Renal cortex interstitium (tissue), 11 donors: ENCODE measurements around the gene ZNHIT2. TPM values are rescaled to one million over a fixed set of nuclear protein-coding genes. Genes with fewer than 3 reads are reported as not detected.
"Not testable (repeated sequence)": the region's sequence is repeated elsewhere in the genome, so short reads cannot be mapped to it uniquely, and the experiment has no call there.

ENCODE experiments used
- DNase-seq, 11 donors: peaks; one replicate each; pipeline ENCODE4 v3.0.0-alpha.2; 2013; ENCODE audit warnings: low read depth in 9 of 11, low spot score in 4 of 11; ENCODE audit errors: extremely low read depth in 1 of 11
- polyA plus RNA-seq, 3 donors: library from polyadenylated mRNA; unstranded; fragments of 120-200 nt; gene quantifications; one replicate each; pipeline ENCODE4 v1.2.1, GENCODE V29; 2013; ENCODE audit not compliant: insufficient read length in 3 of 3

Gene ZNHIT2
- polyA plus RNA-seq, 3 donors: 5.3 to 9.4 (median 9.1) TPM

DNA sequence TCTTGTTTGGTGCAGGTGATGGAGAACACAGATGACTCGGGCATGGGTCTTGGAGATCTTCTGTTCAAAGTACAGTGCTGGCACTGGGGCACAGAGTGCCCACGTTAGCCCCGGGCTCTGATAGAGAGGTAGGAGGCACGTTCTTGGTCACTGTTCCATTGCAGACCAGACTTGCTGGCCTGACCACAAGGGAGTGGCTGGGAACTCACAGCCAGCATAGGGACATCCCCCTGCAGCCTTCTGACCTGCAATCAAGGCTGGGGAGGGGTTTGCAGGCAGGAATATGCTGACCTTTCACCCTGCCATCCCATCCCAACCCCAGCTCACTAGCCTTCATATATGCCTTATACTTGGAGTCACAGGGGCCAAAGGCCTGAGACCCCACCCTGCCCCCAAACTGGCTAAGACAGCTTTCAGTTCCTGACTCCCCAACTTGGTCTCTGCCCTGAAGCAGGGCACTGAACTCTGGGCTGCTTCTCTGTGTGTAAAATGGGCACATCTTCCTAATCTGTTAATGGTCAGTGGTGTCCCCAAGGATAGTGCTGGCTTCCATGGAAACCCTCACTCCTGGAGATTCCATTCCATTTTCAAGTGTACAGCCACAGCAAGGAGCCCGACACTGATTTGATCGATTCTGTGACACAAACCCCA, 9.2 kb upstream of the ZNHIT2 start:
- DNase-seq: no peak

DNA sequence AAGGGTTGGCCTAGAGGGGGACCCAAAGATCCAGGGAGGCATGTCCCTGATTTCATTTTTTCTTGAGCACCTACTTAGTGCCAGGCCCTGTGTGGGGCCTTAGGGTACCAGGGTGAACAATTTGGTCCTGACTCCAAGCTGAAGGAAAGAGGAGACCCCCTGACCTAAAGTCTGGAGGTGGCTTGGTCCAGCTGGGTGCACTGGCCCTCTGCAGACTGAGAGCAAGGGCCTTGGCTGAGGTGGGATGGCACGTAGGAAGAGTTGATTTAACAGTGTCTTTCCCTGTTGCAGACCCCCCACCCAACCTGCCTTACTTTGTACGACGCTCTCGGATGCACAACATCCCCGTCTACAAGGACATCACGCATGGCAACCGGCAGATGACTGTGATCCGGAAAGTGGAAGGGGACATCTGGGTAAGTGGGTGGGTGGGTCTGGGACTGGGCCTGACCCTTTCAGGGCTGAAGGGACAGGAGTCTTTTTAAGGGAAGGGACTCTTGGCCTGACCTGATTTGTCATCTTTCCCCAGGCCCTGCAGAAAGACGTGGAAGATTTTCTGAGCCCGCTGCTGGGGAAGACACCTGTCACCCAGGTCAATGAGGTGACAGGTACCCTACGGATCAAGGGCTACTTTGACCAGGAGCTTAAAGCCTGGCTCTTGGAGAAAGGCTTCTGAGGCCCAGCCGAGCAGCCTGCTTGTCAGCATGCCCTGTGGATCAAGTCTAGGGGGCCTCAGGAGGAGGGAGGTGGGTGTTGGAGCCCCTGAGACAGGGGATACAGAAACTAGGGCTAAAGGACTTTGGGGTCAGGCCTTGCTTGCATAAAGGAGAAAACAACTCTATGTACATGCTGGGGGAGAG, 7.9 kb upstream of the ZNHIT2 start:
- DNase-seq: no peak

DNA sequence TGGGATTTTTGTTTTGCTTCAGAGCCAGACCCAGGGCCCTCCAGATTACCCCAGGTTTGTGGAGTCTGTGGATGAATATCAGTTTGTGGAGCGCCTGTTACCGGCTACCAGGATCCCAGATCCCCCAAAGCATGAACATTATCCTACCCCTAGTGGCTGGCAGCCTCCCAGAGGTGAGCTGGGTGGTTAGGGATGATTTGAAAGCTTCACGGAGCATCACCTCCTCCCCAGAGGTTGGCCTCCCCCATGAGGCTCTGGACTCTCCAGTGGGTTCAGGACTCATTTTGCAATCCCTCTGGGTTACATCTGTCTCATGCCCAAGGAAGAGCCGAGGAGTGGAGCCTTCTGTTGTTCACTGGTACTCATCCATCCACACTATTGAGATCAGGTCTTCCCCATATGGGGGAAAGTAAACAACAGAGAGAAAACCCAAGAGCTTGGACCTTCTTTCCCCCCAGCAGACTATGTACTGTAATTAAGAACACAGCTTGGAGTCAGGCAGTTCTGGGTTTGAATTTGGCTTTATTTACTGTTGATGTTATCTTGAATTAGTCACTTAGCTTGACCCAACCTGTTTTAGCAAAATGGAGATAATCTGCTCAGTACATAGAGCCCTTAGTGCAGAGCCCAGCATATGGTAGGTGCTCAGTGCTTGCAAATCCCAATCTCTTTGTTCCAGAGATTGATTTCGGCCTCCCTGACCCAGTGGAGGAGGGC, 7.1 kb upstream of the ZNHIT2 start:
- no peak for DNase-seq

DNA sequence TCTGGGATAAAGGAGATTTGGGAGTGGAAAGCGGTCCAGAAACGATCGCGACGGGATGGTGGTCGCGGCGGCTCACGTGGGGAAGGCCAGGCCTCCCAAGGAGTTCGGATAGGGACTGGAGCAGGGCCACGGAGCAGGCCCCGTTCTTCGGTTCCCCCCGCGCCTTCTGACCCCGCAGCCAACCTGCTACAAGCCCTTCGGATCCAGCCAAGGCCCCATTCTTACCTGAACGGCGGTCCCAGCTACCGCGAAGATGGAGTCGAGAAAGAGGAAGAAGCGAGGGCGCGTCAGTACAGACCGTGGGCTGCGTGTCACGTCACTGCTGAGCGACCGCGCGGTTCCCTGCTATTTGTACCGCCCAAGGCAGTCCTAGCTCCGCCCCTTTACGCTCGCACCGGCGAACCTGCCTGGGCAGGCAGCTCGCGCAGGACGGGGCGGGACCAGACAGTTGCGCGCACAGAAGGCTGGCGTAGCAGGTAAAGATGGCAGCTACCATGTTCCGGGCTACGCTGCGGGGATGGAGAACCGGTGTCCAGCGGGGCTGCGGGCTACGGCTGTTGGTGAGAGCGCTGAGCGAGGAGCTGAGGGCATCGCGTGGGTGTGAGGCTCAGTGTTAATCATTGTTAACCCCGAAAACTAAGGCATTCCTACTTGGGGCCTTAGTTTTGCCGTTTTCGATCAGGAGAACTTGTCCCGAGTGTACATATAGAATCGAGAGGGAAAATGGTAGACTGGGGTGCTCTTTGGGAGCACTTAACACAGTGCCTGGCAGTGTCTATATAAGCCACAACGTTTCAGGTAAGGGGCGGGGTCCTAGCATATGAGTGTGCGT, 4.6 kb upstream of the ZNHIT2 start, which contains the start of the genes FAU and MRPL49:
Gene FAU (minus strand): TSS at position 270 of the 832 bp plus-strand sequence. CDS start 321 bp downstream, outside the sequence.
Gene MRPL49 (plus strand): TSS at position 457 of the 832 bp plus-strand sequence. CDS start 26 bp downstream, at position 483.
- DNase-seq: peak; percentile 87 to 98 (median 96)

DNA sequence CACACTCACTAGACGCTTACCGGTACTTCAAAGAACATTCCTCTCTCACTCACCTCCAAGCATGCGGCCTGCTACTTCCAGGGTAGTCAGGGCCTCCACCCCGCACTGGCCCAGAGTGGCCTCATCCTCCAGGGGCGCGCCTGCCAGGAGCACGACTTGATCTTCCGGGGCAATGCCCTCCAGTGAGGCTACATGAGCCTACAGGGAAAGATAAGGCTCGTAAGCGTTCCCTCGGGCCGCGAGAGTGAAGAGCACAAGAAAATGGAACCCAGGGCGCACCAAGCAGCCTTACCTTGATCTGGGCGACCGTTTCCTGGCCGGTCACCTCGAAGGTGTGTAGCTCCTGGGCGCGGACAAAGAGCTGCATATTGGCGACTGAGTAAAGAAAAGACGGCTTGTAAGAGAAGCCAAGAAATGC, 4.0 kb upstream of the ZNHIT2 start:
- DNase-seq: no peak

DNA sequence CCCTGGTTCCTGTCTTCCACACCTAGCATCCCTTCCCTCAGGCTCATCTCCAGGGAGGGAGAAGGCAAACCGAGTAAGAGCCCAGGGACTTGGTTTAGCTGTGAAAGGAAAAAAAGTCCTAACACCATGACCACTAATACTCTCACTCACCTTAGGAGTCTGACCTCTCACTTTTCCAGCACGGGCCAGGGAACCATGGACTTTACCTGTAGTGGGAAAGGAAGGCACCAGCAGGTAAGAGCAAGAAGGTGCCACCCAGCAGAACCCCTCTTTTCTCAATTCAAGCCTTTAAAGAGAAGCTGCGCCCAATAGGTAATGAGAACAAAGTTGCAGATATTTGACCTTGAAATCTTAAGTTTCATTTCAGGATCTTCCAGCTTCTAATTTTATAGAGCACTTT, 3.3 kb upstream of the ZNHIT2 start:
- no peak for DNase-seq

DNA sequence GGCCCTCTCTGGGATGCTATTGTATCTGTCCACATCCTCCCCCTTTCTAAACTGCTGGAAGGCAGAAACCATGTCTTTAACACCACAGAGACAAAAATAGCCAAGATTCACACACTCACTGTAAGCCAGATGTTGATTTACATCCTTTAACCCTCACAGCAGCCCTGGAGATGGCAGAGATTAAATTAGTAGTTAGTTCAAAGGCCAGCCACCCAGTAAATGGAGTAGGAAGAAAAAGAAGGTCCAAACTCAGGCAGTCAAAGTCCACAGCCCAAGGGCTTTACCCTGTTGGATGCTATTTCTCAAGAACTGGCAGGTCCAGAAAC, 2.1 kb upstream of the ZNHIT2 start:
- no peak for DNase-seq

DNA sequence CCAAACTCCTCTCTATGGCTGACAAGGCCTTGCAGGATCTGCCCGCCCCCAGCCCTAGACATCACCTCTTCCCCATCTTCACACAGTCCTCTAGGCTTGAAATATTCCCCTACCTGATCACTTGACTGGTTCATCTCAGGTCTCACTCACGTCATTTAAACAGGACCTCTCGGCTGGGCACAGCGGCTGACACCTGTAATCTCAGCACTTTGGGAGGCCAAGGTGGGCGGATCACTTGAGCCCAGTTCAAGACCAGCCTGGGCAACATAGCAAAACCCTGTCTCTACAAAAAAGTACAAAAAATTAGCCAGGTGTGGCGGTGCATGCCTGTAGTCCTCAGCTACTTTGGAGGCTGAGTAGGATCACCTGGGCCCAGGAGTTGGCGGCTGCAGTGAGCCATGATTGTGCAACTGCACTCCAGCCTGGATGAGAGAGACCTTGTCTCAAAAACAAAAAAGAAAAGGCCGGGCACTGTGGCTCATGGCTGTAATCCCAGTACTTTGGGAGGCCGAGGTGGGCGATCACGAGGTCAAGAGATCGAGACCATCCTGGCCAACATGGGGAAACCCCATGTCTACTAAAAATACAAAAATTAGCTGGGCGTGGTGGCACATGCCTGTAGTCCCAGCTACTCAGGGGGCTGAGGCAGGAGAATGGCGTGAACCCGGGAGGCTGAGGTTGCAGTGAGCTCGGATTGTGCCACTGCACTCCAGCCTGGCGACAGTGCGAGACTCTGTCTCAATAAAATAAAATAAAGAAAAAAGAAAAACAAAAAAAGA, 1.6 kb upstream of the ZNHIT2 start:
- DNase-seq: not testable (repeated sequence)

DNA sequence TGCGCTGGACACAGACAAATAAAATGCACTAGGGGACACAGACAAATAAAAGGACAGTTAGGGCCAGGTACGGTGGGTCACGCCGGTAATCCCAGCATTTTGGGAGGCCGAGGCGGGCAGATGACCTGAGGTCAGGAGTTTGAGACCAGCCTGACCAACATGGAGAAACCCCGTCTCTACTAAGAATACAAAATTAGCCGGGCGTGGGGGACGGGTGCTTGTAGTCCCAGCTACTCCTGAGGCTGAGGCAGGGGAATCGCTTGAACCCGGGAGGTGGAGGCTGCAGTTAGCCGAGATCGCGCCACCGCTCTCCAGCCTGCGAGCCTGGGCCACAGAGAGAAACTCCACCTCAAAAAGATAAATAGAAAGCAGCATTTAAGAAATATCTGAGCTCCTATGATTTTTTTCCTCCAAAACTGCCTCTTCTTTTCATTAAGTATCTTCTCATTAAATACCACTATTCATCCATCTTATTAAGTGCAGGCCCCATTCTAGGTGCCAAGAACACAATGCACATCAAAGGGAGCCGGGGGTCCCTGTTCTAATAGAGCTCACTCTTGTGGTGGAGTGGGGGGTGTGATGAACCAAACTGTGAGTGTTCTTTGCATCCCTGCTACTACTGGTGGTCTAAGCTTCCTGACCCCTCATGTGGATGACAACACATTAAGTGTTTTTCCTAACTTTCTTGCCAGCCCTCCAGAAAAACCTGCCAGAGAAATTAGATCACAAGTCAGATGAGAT, 766 bp upstream of the ZNHIT2 start:
- DNase-seq: no peak

DNA sequence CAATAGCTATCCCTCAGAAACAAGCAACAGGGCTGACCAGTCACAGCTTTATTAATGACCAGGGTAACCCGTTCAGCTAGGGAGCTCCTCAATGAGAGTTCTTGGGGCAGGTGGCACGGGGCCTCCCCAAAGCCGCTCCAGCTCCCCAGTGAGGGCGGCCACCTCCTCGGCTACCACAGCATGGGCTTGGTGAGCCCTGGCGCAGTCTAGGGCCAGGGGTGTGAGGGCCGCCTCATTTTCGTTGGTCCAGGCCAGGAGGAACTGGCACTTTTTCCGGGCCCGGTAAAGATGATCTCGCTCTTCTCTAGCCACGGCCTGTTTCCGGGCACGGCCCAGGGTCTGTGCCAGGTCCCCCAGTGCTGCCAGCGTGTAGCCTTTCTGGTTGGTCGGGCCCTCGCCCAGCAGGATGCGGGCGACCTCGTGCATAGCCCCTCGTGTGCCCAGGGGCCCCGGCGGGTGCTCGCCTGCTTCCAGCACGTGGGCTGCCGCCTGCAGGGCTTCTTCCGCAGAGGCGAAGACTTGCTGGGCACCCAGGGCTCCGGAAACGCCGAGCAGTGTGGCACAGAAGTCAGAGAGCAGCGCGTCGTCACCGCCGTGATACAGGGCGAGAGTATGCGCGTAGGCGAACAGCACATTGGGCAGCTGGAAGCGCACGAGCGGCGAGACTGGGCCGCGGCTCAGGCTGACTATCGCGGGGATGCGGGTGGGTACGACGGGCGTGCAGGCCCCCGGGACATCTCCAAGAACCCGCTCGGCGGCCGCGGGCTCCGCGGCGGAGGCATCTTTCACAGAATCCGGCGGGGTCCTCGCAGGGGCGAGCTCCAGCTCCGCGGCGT, 913 bp downstream of the ZNHIT2 start:
- no peak for DNase-seq

DNA sequence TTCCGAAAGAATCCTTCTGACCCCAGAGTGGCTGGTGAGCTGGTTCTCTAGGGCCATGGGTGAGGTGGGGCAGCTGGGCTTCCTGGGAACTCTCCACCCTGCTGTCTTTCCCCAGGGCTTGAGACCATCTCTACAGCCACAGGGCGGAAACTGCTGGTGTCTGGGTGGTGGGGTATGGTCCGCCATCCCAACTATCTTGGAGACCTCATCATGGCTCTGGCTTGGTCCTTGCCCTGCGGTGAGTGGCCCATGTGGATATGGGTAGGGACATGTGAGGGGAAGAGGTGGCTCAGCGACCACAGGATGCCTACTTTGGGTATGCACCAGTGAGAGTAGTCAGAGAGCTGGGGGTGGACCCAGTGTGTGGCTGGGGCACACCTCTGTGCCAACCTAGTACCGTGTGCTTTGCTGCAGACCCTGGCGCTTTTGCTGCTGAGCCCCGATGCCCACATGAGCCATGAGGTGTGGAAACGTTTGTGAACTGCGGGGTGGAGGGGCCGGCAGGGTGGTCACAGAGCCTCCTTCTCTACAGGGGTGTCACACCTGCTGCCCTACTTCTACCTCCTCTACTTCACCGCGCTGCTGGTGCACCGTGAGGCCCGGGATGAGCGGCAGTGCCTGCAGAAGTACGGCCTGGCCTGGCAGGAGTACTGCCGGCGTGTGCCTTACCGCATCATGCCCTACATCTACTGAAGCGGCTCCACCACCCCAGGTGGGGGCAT, 2.0 kb downstream of the ZNHIT2 start:
- DNase-seq: no peak

DNA sequence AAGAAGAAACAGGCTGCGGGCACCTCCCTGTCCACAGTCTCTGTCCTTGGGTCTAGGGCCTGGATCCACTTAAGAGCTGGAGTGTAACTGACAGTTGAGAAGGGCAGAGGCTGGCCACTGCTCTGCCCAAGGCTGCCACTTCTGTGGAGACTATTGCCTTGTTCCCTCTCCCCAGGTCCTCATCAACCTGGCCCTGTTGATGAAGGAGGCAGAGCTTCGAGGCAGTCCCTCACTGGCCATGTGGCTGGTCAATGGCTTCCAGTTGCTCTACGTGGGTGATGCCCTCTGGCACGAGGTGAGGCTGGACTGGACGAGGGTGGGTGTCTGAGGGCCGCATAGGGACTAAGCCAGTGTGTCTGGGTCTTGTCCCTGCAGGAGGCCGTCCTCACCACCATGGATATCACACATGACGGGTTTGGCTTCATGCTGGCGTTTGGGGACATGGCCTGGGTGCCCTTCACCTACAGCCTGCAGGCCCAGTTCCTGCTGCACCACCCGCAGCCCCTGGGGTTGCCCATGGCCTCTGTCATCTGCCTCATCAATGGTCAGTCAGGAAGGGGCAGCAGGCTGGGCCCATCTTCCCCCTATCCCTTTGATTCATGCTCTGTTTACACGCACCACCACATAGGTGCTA, 2.8 kb downstream of the ZNHIT2 start:
- DNase-seq: no peak

DNA sequence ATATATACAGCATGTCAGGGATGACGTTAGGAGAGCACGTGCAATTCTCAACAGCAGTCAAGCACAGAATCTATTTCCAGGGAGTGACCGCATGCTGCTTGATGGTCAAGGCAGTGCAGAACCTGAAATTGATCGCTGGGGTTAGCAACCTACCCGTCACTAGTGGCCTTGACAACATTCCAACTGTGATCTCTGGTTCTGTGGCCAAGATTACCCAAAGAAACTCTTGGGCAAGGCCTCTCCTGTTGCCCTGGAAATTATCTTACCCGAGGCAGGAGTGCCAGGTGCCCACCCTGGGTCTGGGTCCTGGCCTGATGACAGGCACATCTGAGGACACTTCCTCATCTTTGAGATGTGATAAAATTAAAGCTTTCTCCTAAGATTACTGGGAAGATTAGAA, 3.7 kb downstream of the ZNHIT2 start:
- DNase-seq: no peak

DNA sequence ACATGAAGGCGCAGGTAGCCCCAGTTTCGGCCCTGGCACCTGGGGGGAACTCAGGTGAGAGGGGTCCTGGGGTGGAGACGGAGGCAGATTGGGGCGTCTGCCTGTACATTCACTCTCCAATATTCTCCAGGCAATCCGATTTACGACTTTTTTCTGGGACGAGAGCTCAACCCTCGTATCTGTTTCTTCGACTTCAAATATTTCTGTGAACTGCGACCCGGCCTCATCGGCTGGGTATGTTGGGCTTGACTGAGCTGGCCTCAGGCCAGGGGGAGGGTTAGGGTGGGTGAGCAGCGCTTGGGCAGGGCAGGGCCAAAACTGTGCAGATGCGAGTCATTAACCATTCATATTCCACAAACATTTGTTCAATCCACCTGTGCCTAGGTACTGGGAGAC, 4.1 kb downstream of the ZNHIT2 start:
- no peak for DNase-seq

DNA sequence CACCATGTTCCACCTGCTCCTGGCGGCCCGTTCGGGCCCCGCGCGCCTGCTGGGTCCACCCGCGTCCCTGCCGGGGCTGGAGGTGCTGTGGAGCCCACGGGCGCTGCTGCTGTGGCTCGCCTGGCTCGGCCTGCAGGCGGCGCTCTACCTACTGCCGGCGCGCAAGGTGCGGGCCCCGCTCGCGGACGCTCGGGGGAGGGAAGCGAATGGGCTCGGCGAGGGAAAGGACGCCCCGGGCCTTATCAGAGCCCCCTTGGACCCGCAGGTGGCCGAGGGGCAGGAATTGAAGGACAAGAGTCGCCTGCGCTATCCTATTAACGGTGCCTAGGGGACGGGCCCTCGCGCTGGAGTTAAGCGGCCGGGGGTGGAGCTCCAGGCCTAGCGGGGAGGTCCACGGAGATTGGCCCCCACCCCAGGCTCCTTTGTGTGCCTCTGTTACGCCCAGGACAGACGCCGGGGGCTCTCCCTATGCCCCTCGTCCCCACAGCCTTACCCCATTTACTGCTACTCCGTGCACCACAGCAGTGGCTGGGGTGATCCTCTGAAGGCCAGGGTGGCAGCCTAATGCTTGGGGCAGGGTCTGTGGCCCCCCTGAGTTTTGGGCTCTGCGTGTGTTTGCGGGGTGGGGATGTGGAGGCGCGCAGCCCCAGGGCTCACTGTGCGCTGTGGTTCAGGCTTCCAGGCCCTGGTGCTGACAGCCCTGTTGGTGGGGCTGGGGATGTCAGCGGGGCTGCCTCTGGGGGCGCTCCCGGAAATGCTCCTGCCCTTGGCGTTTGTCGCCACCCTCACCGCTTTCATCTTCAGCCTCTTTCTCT, 4.7 kb downstream of the ZNHIT2 start:
- no peak for DNase-seq
